GM12865 (cell line): ENCODE measurements around the gene UTP4.

Experiments
- DNase-seq: peaks from one replicate; pipeline ENCODE4 v3.0.0; 2010; ENCODE audit warnings: low read depth
- H3K4me3 ChIP-seq: 2 replicates; pipeline ENCODE4 v1.5.1; 2011; ENCODE audit warnings: mild to moderate bottlenecking, low read depth, low read length, control low read depth
- CTCF ChIP-seq: IDR thresholded peaks from 2 replicates; pipeline ENCODE4 v1.5.1; 2011; ENCODE audit warnings: low read length, control low read depth, low read depth, inconsistent platforms; ENCODE audit not compliant: insufficient read depth; ENCODE audit errors: missing control alignments

Gene UTP4

DNA sequence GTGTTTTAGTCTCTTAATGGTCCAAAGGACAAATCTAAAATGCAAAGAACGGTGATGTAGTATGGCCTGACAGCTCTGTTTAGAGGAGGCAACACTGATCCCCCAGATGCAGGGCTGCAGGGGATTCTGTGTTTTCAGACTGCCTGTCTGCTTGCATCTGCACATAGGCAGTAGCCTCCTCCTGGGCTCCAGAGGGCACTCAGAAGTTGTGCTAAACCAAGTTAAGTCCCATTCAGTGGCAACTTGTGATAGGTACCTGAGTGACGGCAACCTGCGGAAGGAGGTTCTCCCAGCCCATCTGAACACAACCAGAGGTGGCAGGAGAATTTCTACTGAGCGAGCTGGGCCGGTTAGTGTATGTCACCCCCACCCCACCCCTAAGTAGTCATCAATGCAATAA, 17.1 kb upstream of the UTP4 start:
- TF ChIP-seq CTCF, result no peak
- DNase-seq, result no peak
- no peak overlapping the region for H3K4me3 ChIP-seq

- no peak for TF ChIP-seq CTCF
Observed at GRCh38 chr16:69115837-69116236, 16.6 kb upstream of the UTP4 start.

GRCh38 chr16:69116256-69116875, 16.1 kb upstream of the UTP4 start:
- DNase-seq, result no peak
- TF ChIP-seq CTCF, result no peak
- no peak overlapping the region for H3K4me3 ChIP-seq

More at GRCh38 chr16:69115837-69116236, 16.6 kb upstream of the UTP4 start:
- DNase-seq, result no peak
- H3K4me3 ChIP-seq, result no peak overlapping the region

- H3K4me3 ChIP-seq, result no peak overlapping the region
- no peak for DNase-seq
- no peak for TF ChIP-seq CTCF
Observed at GRCh38 chr16:69116906-69117305, 15.5 kb upstream of the UTP4 start.

DNA sequence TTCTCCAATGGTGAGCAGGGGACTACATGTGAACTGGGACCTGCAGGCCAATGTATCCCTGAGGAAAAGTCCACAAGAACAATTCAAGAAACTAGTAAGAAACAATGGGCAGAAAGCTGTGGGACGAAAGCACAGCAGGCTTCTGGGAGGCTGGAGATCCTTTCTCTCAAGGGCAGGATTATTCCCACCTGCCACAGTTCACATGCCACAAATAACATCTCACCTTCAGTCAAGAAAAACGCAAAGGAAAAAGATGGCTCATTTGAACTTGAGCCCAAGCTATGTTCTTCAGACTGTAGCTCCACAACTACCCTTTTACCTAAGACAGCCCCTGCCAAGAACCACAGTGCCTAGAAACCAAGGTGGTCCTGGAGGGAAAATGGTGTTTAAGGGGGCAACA, 14.0 kb upstream of the UTP4 start:
- no peak overlapping the region for H3K4me3 ChIP-seq
- TF ChIP-seq CTCF, result no peak
- no peak for DNase-seq

GRCh38 chr16:69118994-69119393, 13.5 kb upstream of the UTP4 start:
- no peak for DNase-seq
- no peak for TF ChIP-seq CTCF
- no peak overlapping the region for H3K4me3 ChIP-seq

GRCh38 chr16:69119536-69119935, 12.9 kb upstream of the UTP4 start:
- H3K4me3 ChIP-seq, result no peak overlapping the region
- no peak for TF ChIP-seq CTCF
- DNase-seq, result no peak
